ENCODE results near the gene CTPS1.

Gene CTPS1

DNA sequence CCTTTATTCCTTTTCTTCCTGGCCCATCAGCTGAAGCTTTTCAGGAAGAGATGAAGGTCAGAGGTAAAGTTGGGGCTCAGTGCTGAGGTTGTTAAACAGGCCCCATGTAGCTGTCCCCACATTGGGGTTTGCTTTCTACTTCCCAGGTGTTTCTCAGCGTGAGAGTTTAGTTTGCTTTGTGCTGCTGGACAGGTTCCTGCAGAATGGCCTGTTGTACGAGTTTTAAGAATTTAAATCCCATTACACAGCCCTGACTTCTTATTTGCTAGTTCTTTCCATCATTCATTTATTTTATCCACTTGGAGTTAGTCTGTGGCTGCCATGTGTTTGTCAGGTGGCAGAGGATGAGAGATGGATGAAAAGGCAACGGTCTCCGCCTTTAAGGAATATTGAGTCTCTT is 19.2 kb downstream of the CTPS1 start:
- no peak for DNase-seq

DNA sequence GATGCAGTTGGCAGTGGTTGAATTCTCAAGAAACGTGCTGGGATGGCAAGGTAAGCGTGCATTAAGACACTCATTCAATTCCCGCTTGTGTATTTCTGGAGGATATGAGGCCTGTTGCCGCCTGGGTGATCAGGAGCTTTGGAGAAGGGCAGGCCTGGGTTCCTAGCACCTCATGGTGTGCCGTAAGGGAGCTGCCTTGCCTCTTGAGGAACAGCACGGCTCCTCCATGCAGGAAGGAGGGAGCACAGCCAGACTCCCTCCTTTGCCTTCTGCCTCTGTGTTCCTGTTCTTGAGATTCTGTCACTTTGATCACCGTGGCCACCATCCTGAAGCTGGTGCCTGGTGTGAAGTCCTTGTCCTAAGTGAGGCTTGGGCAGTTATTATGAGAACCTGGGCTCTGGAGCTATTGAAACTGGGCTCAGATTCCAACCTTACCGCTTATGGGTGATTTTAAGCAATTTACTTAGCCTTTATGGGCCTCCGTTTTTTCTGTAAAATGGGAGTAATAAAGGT is 23.7 kb downstream of the CTPS1 start:
- no peak for DNase-seq

DNA sequence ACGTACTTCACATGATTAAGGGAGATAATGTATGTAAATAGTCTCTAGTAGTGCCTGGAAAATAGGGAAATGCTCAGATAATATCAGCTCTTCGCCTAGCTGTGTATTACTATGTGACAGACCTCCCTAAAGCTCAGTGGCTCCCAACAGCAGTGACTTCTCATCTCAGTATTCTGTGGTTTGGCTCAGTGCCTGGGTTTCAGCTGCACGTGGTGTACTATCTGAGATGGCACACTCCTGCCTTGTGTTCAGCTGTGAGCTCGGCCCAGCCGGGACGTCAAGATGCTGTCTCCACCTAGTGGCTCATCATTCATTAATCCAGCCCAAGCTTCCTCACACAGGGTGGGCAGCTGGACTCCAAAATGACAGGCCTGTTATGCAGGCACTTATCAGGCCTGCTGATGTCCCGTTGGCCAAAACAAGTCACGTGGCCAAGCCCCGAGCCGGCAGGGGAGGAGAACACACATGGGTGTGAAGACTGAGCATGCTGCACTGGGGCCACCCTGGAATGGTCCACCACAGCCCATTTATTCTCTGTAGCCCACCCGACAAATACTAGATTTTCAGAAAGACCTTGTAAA is 24.2 kb downstream of the CTPS1 start:
- peak; percentile 100 for DNase-seq

DNA sequence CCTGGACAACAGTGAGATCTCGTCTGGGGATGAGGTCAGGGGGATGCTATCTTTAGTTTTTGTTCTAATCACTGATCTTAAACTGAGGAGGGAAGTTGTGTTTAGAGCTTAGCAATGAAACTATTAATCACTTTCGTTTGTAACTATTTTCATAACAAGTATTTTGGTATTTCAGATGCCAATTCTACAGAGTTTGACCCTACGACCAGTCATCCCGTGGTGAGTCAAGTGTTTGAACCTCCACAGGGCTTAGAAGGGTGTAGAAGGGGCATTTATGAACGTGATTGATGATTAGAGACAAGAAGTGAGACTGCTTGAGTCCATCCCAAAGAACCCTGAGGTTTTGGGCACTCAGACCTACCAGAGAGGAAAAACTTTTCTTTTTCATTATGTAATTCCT is 26.4 kb downstream of the CTPS1 start:
- DNase-seq: no peak

DNA sequence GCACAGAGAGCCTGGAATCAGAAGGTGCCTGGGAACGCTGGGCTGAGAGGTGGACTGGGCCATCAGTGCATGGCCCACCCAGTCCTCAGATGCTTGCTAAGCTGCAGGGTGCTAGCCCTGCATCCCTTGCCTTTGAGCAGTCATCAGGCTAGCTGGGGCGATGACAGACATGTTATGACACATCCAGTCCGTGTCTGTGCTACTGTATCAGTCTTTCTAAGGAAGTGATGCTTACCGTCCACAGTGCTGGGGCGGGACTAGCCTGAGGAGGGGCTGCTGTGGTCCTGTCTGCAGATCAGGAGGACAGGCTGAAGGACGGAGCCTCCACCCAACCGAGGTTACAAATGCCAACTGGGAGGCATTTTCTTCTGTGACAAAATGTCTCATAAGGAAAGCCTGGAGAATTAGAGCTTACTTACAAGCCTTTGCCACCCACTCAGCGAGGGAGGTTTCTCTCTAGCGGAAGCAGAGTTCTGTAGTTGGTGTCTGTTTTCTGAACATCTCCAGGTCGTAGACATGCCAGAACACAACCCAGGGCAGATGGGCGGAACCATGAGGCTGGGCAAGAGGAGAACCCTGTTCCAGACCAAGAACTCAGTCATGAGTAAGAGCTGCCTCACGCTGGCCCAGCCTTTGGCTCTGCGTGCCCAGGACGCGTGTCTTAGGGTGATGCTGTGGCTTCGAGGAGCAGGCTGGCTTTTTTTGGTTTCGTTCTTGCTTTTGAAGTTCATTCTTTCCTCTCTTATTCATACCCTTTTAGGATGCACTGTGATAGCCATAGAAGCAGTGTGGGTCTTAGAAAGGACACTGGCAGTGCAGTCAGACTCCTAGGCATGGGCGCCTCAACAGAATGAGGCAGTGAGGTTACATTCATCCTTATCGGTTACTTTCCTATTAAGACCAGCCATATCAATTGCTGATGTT is 27.7 kb downstream of the CTPS1 start:
- DNase-seq: no peak

DNA sequence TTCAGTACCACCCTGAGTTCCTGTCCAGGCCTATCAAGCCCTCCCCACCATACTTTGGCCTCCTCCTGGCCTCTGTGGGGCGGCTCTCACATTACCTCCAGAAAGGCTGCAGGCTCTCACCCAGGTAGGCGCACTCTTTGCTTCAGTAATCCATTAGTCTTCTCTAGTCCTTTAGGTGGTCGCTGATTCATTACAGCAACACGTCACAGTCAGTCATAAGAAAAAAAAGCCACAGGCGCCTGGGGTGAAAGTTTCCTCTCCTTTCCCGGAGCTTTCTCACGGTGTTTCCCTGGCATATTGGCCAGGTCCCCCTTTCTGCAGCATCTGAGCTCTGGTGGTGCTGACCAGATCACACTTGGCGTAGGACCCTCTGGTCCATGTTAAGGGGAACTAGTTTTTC is 30.0 kb downstream of the CTPS1 start:
- DNase-seq: no peak

DNA sequence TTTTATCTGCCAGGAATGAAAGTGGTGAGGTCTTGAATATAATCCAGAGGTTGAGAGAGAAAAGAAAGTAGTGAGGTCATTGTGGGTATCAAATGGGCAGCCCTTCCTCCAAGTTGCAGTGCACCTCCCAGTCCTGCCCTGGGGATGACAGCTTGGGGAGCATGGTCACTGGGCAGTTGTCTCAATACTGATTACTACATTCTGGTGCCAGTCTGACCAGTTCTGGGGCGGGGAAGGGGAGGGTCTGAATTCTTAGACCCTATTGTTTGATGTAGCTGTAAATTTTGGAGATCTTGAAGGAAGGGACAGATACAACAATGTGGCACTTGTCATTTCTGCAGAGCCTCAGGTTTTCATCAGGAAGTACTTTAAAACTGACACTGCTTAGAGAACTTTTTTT is 30.8 kb downstream of the CTPS1 start:
- no peak for DNase-seq

DNA sequence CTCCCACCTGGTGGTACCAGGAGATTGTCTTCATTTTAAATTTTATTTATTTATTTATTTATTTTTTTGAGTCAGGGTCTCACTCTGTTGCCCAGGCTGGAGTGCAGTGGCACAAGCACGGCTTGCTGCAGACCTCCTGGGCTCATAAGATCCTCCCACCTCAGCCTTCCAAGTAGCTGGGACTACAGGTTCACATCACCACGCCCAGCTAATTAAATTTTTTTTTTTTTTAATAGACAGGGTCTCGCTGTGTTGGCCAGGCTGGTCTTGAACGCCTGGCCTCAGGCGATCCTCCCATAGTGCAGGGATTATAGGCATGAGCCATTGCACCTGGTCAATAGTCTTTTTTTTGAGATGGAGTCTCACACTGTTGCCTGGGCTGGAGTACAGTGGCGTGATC is 33.5 kb downstream of the CTPS1 start:
- no peak for DNase-seq

DNA sequence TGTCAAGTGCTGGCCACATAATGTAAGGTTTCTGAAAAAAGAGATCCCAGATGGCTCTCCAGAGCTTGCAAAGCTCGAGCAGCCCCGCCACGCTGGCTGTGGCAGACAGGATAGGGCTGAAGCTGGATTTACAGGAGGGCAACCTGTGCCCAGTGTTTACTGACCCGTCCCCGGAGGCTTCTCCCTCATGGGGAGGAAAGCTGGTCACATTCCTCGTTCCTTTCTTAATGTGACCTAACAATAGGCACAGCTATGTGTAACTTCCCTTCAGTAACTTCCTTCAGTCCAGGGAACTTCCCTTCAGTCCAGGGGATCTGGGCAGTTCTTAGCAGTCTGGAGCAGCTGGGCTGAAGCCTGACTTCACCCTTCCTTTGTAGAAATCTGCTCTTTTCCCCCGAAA is 34.3 kb downstream of the CTPS1 start:
- no peak for DNase-seq

DNA sequence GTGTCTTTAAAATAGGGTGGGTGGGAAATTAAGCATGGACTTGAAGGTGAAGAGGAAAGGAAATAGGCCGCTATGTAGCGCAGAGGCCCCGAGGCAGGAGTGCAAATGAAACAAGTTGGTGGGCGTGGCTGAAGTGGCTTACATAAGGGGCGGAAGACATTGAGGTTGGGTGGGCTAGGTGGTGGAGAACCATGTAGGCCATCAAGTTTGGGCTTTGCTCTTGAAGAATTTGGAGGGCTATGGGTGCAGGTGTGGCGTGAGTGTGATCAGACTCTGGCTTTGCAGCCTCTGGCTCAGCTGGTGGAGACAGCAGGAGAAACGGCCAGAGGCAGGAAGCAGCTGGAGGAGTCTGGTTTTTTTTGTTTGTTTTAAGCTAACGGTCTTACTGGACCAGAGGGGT is 35.4 kb downstream of the CTPS1 start:
- DNase-seq: no peak

DNA sequence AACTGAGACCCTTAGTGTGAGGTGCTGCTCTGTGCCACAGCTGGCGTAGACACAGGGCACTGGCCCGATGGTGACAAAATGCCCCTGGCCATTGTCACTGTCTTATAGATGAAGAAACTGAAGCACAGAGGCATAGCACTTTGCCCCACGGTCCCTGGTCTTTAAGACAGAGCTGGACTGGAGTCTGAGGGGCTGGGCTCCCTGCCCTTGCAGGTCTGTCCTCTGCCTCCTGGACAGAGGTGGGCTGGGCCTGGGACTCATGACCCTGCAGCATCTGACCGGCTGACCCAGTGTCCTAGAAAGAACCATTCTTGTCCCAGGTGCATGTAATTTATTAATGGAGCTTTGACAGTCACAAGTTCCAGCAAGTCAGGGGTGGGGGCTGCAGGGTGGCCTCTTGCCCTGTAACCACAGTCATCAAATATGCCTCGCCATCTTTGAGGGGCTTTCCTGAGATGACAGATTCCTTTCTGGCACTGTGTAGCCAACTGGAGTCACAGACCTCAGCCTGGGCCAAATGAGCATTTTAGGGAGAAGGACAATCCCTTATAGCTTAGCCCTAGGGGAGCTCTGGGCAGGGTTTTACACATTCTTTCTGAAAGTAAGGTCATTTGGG is 35.9 kb downstream of the CTPS1 start:
- DNase-seq: no peak

DNA sequence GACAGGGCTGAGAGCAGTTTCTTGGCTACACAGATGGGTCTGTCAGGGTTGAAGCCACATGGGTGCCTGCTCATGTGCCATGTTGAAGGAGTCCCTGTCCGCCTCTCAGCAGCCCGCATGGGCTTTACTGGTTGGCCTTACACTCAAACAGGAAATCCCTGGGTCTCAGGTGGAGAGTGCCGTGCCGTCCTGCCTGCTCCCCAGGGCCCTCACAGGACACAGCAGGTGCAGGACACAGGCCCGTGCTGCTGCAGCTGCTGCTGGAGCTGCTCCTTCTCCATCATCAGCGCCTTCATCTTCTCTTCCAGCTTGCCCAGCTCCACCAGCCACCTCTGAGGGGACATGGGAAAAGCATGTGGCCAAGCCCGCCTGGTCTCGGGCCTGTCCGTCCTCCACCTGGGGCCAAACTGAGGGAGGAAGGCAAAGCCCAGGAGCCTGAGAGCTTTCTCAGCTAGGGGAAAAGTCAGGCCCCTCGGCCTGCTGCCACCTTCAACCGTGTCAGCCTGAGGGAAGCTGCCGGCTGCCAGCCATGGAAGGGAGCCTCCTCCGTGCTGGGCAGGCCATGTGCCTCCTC is 36.5 kb downstream of the CTPS1 start:
- no peak for DNase-seq

DNA sequence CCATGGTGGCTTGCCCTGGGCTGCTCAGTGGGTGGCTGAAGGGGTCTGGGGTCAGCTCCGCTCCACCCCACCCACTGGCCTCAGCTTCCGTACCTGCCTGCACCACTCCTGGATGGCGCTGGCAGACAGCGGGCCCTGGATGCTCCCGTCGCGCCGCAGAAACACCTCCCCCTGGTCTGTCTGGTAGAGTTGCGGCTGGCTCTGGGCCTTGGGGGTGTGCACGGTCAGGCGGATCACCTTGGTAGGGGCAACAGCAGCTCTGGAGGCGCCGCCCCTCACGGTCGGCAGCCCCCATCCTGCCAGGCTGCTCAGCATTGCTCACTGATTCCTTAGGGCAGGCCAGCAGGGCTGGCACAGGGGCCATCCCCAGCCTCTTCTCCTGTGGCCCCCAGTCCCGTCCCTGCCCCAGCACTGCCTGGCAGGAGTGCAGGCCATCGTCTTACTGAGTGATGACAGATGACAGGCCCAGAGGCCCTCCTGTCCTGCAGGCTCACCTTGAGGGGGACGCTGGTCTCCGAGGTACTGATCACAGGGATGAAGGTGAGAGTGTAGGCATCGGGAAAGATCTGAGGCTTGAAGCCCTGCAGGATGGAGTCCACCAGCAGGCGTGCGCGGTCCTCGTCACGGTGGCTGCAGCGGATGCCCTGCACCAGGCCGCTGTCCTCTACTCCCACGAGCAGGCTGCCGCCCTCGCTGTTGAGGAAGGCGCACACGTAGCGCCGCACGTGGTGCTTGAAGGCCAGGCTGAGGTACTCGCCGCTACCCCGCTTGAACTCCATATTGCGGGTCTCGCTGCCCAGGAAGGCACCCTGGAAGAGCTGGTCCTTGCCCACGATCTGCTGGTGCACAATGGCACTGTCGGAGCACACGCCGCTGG is 37.9 kb downstream of the CTPS1 start:
- DNase-seq: no peak

DNA sequence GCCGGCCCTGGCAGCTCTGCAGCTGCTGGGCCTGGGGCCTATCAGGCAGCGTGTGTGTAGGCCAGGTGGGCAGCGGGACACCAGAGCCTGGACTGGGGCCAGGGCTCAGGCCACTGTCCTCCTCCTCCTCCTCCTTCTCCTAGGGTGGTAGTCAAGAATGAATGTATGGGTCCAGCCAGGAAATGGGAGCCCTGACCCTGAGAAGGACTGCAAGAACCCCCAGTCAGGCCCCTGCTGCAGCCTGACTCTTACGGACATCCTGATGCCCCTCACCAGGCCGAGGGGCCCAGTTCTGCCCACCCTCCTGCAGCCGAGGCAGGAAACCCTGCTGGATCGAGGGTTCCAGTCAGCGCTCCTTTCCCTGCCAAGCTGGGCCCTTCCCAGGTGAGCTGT is 38.5 kb downstream of the CTPS1 start:
- DNase-seq: no peak

DNA sequence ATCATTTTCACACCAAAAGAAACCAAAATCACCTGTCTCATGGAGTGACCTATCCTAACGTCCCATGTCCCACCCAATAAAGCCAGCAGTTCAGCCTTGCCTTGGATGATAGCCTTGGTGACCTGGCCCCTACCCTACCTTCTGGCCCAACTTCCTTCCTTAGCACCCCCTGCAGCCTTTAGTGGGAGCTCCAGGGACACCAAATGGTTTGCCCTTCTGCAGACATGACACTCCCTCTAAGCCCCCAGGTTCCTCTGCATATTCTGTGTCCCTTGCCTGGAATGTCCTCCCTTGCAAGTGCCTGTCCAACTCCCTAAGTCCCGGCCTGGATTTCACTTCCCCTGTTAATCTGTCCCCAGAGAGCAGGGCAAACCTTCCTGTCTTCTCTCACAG is 39.9 kb downstream of the CTPS1 start:
- no peak for DNase-seq

DNA sequence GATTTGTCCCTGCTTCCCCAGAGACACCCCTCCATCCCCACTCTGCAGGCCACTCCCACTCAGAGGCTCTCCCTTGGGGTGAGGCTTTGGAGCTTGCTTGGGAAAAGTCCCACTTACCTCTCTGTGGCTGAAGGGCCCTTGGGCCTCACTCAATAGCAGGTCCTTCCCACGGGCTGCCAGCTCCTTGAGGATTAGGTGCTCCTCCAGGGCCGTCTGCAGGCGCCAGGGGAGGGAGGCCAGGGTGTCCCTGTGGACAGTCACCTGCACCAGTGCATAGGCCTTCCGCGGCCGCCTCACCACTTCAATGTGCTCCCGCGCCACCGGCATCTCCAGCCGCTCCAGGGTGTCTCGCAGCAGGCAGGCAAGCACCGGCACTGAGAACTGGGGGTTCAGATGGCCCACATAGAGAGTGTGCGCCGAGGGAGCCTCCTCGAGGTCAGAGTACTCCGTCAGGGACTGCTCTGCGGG is 40.6 kb downstream of the CTPS1 start:
- no peak for DNase-seq

DNA sequence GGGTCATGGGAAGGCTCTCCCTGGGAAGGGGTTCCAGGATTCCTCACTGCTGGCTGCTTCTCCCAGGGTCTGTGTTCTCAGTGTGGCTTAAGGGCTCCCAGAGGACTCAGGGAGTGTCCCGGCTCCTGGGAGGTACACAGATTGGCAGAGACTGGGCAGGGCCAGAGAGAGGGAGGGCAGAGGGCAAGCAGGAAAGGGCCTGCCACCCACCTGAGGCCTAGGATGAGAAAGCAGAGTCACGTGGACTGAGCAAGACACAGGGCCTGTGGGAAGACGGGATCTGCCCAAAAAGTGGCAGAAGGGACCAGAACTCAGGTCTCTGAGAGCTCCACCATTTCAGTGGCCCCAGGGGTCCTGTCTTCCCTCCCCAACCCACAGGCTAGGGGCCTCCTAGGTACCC is 41.2 kb downstream of the CTPS1 start:
- DNase-seq: no peak

DNA sequence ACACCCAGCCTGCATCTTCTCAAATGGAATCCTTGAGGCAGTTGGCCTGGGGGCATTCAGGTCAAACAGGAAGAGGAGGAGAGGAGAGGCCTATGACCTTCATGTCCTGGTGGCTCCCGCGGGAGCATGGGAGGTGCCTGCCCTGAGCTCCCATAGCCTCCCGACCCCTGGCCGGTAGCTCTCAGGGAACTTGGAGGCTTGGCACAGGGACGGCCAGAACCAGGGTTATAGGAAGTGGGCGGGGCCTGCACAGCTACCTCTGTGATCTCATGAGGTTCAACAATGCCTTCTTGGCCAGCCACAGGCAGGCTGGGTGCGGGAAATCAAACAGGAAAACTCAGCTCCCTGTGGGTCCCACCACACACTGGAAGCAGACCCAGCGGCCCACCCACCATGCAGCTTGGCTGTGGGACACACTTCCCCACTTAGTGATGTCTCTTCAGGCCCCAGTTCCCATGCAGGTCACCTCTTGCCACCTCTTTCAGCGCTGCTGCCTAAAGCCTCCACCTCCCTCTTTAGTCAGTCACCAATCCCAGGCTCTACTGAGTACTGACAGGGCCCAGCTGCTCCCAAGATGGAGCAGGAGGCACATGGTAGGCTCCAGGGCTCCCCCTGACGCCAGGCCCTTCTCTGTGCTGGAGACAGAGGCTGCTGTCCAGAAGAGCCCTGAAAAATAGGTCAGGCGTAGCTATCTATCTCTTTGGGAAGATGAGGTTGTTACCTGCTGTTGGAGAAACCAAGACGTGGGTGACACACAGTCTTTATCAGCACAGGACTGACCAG is 42.2 kb downstream of the CTPS1 start, which contains the start of gene SLFNL1:
Gene SLFNL1, minus strand, starts transcription at position 200 of the 783 bp plus-strand sequence. CDS start 1,065 bp downstream, outside the sequence.
- peak; percentile 29 for DNase-seq

DNA sequence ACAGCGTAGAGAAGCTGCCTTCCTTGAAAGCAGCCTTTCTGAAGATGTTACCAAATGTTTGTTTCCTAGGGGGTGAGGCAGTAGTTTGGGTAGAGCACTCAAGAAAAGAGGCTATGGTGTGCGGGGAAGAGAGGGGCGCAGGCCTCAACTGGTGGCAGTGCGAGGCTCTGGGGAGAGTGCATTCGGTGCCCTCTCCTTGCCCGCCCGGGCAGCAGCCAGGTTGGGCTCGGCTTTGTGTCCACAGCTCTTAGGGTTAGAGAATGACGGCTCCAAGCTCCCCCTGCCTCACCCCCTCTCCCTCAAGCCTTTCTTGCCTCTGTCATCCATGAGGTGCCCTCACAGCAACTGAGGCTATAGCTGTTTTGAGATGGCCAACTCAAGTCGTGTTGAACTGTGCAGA is 42.9 kb downstream of the CTPS1 start:
- no peak for DNase-seq

DNA sequence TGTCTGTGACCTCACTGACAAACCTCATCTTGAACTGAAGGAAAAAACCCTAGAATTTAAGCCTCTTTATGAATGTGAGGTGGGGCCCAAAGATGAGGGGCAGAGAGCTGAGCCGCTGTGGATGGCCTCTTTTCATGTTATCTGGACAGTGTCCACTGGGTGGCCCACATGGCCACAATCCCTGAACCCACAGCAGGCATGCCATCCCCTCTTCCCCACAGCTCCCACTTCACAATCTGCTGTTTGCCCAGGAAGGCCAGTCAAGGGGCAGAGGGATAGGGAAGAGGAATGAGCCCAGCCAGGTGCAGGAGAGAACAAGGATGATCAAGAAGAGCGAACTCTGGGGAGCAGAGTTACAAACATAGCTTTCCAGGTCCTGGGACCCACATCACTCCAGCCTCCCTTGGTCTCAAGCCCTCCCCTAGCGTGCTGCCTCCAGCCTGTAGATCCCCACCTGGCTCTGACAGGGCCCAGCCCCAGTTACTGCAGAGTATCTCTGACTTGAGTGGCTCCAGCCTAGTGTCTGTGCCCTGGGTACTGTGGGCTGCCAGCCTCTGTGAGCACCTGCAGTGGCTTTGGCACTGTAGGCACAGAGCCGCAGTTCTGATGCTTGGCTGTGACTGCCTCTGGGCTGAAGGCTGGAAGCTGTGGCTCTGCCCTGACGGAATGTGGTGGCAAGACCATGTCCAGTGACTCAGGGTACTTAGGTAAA is 43.9 kb downstream of the CTPS1 start:
- DNase-seq: peak; percentile 36

DNA sequence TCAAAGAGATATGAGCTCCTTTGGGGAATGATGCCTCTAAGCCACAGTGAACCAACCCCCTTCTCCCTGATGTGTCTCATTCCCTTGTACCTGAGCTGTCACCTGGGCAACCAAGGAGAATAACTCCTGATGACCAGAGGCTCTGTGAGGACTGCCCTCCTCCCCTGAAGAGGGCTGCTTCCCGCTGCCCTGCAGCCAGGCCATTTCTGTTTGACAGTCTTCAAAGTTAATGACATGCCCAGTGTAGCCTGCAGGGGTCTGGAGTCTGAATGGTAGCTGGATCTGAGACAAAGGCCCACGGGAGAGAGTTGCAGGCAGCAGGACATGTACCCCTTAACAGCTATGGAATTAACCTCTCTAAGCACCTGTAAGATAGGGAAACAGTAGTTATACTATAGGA is 45.5 kb downstream of the CTPS1 start:
- DNase-seq: no peak

Data from fibroblast of skin of scalp (primary cell).